HG03097 (cell line): ENCODE measurements around the gene ERN1.
A peak's percentile ranks its signal among the peaks of the same experiment; 100 is the strongest.
"Not testable (repeated sequence)": the region's sequence is repeated elsewhere in the genome, so short reads cannot be mapped to it uniquely, and the experiment has no call there.

Source experiments
- ATAC-seq: cut with Tn5 transposase; IDR thresholded peaks from one replicate; pipeline ENCODE4 v1.9.1; 2021; ENCODE audit not compliant: unreplicated experiment, low FRiP score

ERN1 gene

DNA sequence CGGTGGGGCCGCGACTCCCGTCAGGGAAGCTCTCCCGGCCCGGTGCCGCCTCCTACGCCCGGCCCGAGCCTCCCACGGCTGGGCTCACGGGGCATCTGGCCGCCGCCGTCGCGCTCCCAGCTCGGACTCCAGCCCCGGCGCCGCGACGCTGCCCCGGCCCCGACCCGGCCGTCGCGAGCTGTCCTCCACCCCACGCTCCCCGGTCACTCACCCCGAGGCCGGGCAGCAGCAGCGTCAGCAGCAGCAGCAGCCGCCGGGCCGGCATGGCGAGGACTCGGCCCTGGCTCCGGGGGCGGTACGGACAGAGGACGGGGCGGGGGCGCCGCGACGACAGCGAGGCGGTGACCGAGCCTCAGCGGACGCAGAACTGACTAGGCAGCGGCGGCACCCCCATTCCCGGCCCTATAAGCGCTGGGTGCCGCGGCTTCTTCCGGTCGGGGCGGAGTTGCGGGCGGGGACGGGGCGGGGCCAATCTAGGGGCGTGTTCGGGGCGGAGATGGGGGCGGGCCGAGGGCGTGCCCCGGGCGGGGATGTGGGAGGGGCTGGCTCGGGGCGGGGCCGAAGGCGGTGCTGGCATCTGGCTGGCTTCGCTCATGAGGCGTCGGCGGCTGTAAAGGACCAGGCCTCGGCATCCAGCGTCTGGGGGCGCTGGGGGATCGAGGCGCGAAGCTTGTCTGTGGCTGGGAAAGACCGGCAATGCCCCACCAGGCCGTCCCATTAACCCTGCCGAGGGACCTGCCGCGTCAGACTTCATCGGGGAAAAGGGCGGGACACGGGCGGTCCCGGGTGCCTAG, at the start of gene ERN1:
Gene ERN1 (minus strand): TSS at position 380 of the 794 bp plus-strand sequence. CDS start 115 bp downstream, at position 265.
- peak; percentile 85 for ATAC-seq

DNA sequence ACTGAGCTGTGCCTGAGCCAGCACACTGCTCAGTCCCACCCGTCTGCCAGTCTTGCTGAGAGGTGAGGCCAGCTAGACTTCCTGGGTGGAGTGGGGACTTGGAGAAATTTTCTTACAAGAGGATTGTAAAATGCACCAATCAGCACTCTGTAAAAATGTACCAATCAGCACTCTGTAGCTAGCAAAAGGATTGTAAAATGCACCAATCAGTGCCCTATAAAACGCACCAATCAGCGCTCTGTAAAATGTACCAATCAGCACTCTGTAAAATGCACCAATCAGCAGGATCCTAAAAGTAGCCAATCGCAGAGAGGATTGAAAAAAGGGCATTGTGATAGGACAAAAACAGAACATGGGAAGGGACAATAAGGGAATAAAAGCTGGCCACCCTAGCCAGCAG, 49.1 kb upstream of the ERN1 start:
- not testable (repeated sequence) for ATAC-seq

DNA sequence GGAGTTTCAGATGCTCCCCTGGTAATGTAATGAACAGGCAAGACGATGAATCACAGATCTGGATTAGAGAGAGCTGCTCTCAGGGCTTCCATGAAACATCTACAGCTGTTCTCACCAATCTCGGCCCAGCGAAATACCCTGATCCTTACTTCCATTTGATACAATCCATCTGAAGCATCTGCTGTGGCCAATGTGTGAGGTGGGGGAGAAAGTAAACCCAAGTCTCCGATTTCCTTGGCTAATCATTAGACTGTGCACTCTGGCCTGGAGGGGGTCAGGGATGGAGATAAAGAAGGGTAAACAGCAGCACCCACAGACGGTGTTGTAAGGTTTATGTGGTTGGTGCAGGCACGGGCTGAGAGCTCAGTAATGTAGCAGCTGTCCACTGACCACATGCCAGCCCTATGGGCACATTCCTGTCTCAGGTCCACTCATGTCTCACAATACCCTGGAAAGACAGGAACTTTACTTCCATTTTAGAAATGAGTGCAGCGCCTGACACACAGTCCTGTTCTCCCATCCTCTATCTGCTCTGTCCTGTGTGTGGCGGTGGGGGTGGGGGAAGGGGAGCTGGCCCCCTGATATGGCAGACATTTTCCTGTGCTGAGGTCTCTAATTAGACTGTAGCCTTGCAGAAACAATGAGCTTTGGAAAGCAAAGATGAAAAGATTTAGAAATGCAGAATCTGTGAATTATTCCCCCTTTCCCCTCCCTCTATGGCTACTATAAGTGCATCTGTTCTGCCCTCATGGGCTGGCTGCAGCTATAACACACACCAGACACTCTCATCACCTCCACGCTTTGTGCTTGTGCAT, 48.3 kb upstream of the ERN1 start:
- ATAC-seq = no peak

DNA sequence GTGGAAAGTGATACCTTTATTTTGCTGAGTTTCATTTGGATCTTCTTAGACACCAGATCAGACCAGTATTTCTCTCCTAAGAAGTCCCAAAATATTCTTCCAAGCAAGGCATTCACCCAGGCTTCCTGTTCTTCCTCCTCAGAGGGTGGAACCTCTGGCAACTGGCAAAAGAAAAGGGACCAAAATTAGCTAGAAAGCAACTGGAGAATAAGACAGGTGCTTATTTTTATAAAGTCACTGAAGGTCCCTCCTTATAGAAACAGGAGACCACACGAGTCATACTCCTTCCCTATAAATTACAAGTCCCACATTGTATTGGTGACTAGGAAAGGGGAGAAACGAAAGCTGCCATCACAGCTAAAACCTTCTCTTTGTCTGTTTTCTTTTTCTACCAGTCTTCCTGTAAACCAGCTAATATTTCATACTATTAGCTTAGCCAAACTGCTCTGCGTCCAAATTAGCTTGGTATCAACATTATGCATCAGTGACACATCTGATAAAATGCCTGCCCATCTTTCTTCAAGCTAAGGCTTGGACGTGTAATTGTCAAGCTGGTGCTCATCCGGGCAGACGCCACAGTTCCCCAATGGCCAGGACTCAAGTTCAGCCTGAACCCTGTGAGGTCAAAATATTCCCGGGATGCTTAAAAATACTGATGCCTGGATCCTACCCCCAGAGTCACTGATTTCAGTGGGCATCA, 47.5 kb upstream of the ERN1 start:
- ATAC-seq = no peak

DNA sequence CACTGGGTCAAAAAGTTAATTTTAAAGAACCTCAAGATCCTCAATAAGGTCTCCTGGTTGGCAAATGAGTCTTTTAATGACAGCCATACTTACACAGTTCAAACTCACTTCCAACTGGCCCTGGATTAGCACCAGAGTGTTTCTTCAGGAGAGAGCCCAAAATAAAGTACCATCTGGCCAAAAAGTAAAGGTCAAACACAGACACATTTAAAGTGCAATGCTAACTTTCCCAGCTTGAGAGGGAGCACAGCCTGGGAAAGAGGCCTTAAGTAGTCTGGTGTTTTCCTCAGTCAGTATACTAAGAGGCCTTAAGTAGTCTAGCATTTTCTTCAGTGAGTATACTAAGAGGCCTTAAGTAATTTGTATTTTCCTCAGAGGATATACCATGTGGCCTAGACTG, 46.6 kb upstream of the ERN1 start:
- ATAC-seq = no peak

DNA sequence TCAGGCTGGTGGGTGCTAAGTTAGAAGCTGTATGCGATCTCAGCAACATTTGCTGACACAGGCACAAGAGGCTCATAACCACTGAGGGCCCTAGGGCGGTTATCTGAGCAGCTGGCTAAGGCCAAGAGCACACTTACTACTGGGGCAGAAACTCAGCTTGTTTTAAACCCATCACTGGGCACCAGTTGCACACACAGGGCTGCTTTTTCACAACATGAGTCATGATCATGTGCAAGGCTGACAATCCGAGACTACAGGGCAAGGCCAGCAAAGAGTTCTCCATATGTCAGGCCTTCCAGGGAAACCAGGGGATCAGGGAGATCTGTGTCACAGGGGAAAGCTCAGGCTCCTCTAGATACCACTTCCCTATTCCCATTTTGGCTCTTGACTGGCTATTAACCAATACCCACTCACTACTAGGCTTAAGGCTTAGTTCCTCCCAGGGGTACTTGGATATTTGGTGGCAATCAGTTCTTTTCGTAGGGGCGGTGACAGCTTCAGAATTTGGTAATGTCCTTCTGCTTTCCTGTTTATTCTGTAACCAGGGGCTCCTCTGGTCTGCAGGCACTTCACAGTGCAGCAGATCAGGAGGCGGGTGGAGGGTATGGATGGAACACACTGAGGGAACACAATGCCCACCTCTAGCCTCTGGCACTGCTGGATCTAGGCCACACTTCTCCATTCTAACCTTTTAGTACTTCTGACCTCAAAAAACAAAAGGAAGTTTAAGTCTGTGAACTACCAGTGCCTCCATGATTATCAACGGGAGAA, 44.9 kb upstream of the ERN1 start:
- ATAC-seq = no peak

GRCh38 chr17:64173646-64174045, 43.7 kb upstream of the ERN1 start:
- no peak for ATAC-seq

GRCh38 chr17:64172510-64172909, 42.6 kb upstream of the ERN1 start:
- ATAC-seq = no peak

DNA sequence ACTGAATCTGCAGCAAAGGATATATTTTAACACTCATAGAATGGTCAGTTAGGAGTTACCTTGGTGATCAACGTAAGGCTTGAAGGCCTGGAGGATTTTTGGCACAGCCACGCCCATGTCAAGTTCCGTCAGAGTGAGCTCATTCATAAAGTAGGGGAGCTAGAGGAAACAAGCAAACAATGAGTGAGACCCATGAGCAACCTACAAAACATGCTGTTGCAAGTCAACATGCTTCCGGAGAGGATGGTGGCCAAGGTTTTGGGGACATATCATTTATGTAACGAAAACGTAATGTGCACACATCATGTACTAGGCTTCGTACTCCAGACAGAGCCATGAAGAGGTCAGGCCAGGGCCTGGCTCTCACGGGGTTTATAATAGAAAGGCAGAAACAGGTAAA, 41.1 kb upstream of the ERN1 start:
- ATAC-seq = no peak

GRCh38 chr17:64170286-64170685, 40.3 kb upstream of the ERN1 start:
- no peak for ATAC-seq

GRCh38 chr17:64167666-64168065, 37.7 kb upstream of the ERN1 start:
- not testable (repeated sequence) for ATAC-seq

DNA sequence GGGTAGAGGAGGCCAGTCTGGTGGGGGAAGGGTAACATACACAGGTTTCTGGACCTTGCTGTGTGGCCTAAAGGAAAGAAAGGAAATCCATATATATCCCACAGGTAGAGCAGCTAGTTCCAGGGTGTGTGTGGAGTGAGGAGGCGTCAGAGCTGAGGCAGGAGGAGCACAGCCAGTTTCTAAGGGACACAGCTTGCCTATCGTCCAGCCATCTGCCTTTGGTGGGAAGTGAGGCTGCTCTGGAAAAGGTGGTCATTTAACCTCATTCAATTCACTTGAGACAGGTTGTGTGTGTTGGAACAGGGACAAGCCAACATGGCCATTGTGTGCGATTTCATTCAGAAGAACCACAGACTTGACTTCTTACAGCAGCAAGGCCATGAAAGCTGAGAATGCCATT, 36.9 kb upstream of the ERN1 start:
- ATAC-seq = no peak

GRCh38 chr17:64165347-64165746, 35.4 kb upstream of the ERN1 start:
- ATAC-seq = no peak

- ATAC-seq = no peak
Observed at GRCh38 chr17:64164596-64165285, 34.8 kb upstream of the ERN1 start.

DNA sequence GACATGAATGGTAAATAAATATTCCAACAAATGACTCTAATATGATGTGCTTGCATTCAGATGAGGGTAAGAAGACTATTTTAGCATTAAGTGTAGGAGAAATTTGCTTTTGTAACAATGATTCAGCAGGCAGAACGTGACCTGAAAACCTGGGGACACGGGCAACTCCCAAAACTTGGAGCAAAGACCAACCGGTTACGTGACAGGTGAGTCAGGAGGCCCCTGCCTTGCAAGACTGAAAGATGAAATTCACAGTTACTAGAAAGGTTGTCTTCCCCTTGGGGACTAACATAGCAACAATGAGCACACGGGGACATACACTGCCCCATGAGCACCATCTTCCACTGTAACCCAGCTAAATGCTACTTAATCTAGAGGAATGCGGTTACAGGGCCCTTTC, 33.5 kb upstream of the ERN1 start:
- ATAC-seq = no peak

DNA sequence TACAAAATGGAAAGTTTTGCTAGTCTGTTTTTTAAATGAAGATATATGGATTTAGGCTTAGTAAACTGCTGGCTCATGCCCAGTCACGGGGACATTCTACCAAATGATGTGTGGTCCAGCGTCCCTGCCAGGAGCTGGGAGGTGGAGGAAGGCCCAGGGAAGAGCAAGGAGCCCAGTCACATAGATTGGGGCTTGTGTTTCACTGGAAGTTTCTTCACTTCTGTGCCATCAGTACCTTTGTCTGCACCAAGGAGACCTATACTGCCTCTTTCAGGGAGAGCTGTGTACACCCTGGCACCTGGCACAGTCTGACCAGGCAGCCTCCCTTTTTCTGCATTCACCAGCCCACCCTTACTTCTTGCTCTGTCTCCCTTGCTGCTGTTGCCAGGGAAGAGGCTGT, 32.6 kb upstream of the ERN1 start:
- no peak for ATAC-seq

DNA sequence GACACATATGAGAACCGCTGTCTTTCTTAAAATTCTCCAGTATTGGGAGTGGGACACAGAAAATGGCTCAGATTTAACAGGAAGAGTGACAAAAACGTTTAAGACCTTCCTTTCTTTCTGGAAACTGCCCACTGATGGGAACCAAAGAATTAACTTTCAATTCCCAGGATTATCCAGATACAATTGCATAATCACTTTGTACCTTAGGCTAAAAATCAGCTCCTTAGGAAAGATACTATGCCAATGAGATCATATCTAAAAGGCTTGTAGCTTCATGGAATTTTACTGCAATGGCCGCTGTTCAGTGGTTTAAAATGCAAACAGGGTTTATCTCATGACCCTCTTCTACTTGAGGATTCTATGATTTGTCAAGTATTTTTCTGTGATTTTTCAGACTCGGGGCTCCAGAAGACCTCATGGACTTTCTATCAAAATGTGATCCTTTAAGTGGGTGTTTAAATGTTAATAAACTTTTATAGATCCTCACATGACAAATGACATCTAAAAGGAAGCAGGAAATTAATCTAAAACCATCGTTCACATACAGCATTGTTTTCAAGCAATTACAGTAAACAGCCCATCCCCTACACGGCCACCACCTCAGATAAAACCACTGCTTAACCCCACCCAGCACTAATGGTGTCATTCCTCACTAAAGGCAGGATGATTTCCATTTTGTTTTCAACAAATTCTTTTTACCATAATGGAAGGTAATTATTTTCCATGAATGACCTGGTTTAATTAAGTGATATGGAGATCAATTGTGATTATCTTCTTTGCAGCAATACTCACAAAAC, 31.6 kb upstream of the ERN1 start:
- no peak for ATAC-seq

DNA sequence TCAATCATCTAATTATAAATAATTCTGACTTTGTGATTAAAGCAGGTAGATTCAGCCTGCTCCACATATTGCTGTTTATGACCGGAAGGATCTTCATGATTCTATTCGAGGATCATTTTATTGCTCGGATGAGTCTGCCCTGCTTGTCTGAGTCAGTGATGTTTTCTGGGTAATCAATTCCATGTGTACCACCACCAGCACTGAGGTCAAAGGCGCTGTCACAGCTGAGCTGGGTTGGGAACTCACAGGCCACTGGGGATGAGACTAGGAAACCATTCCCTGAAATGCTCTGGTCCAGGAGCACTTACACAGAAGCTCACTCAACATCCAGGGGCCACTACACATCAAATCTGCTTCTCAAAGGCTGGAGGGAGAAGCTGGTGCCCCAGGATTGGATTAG, 30.4 kb upstream of the ERN1 start:
- no peak for ATAC-seq
